HG03442 (cell line): ENCODE data around the gene OTOP2.

Experiments
- ATAC-seq: cut with Tn5 transposase; IDR thresholded peaks from one replicate; pipeline ENCODE4 v1.9.1; 2021; ENCODE audit warnings: mild to moderate bottlenecking, moderate library complexity; ENCODE audit not compliant: unreplicated experiment

OTOP2 gene

GRCh38 chr17:74923538-74924249 is 379 bp upstream of the OTOP2 start:
- ATAC-seq, result no peak

GRCh38 chr17:74925242-74925641 is 1.2 kb downstream of the OTOP2 start:
- ATAC-seq, result no peak

GRCh38 chr17:74928786-74929185 is 4.7 kb downstream of the OTOP2 start:
- ATAC-seq, result no peak

- no peak for ATAC-seq
Measured at GRCh38 chr17:74930535-74931036, 6.5 kb downstream of the OTOP2 start.

GRCh38 chr17:74935048-74935447 is 11.0 kb downstream of the OTOP2 start:
- no peak for ATAC-seq

GRCh38 chr17:74935585-74936469 is 11.8 kb downstream of the OTOP2 start, which contains the start of gene OTOP3:
OTOP3 (plus strand) TSS chr17:74935898; CDS start chr17:74935922, 24 bp downstream.
- ATAC-seq, result no peak

GRCh38 chr17:74936470-74936799 is 12.4 kb downstream of the OTOP2 start:
- ATAC-seq, result no peak

GRCh38 chr17:74937064-74938051 is 13.3 kb downstream of the OTOP2 start:
- no peak for ATAC-seq

- ATAC-seq, result no peak
Measured at GRCh38 chr17:74938194-74938950, 14.3 kb downstream of the OTOP2 start.

- ATAC-seq, result no peak
Measured at GRCh38 chr17:74939534-74939933, 15.5 kb downstream of the OTOP2 start.

GRCh38 chr17:74941128-74941725 is 17.2 kb downstream of the OTOP2 start:
- no peak for ATAC-seq

- no peak for ATAC-seq
Measured at GRCh38 chr17:74943808-74944522, 19.9 kb downstream of the OTOP2 start.

- ATAC-seq, result peak; percentile 45
Measured at GRCh38 chr17:74945543-74945942, 21.5 kb downstream of the OTOP2 start.

GRCh38 chr17:74946641-74947040 is 22.6 kb downstream of the OTOP2 start:
- no peak for ATAC-seq

GRCh38 chr17:74947041-74947754 is 23.1 kb downstream of the OTOP2 start:
- ATAC-seq, result no peak

GRCh38 chr17:74949455-74950115 is 25.5 kb downstream of the OTOP2 start:
- no peak for ATAC-seq

GRCh38 chr17:74950207-74950606 is 26.1 kb downstream of the OTOP2 start:
- ATAC-seq, result no peak

- no peak for ATAC-seq
Measured at GRCh38 chr17:74951065-74951464, 27.0 kb downstream of the OTOP2 start.
